LNCaP clone FGC (cell line): ENCODE data around the gene DOC2B.
"Not testable (repeated sequence)": the region's sequence is repeated elsewhere in the genome, so short reads cannot be mapped to it uniquely, and the experiment has no call there.

ENCODE experiments used
- DNase-seq: peaks from one replicate; pipeline ENCODE4 v3.0.0-alpha.2; 2011; ENCODE audit warnings: low read depth
- H3K4me3 ChIP-seq: 2 replicates; pipeline ENCODE4 v1.5.1; 2011; ENCODE audit warnings: mild to moderate bottlenecking, low read depth, low read length, control low read depth
- CTCF ChIP-seq: IDR thresholded peaks from 2 replicates; pipeline ENCODE4 v1.5.1; 2012; ENCODE audit warnings: mild to moderate bottlenecking; ENCODE audit not compliant: control insufficient read depth, insufficient read depth; ENCODE audit errors: extremely low read depth

Gene DOC2B

GRCh38 chr17:177762-178161, 3.7 kb downstream of the DOC2B start:
- DNase-seq = no peak
- no peak overlapping the region for H3K4me3 ChIP-seq
- TF ChIP-seq CTCF = no peak

DNA sequence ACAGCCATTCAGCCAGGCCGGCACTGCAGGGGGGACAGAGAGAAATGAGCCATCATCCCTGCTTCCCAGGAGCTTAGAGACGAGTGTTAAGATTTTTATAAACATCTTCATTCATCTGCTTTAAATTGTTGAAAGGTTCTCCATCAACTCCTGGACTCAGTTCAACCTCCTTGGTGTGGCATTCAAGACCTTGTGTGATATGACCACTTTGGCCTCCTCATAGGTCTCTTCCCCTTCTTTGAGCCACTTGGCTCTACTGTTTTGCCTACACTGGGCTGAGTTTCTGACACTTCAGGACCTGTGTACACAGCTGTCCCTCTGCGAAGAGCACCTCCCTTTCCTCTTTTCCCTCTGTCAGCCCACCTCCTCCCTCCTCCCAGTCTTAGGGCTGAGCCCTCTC, 4.3 kb downstream of the DOC2B start:
- TF ChIP-seq CTCF = no peak
- H3K4me3 ChIP-seq = no peak overlapping the region
- DNase-seq = no peak

GRCh38 chr17:173166-173911, 8.1 kb downstream of the DOC2B start:
- DNase-seq = no peak
- no peak overlapping the region for H3K4me3 ChIP-seq
- no peak for TF ChIP-seq CTCF

DNA sequence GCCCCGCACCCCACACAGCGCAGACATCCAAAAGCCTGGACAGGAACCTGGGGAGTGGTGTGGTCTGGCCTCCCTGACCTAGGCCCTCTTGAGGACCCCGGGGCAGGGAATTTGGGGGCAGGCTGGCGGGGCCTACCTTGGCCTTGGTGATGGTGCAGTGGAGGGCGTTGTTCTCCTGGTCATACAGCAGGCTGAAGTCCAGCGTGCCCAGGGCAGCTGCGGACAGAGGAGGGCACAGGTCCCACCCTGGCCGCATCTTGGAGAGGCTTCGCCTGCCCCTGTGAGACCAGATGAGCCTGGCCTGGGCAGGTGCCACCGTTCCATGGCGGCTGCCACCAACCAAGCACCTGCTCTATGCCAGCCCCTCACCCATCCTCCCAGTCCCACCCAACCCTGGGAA, 9.0 kb downstream of the DOC2B start:
- no peak overlapping the region for H3K4me3 ChIP-seq
- no peak for TF ChIP-seq CTCF
- DNase-seq = no peak

GRCh38 chr17:171871-172270, 9.6 kb downstream of the DOC2B start:
- TF ChIP-seq CTCF = no peak
- no peak overlapping the region for H3K4me3 ChIP-seq
- no peak for DNase-seq

- no peak overlapping the region for H3K4me3 ChIP-seq
- TF ChIP-seq CTCF = no peak
- no peak for DNase-seq
These were observed 11.2 kb downstream of the DOC2B start for GRCh38 chr17:170130-170670.

GRCh38 chr17:168614-169013, 12.8 kb downstream of the DOC2B start:
- not testable (repeated sequence) for H3K4me3 ChIP-seq, DNase-seq
